Suprapubic skin (tissue), 3 donors: Measurements from ENCODE around the gene RAB36.

Experiments
- EP300 ChIP-seq: sonication (generic); formaldehyde crosslinking; IDR thresholded peaks from one replicate; pipeline ENCODE4 v1.6.1; 2017; ENCODE audit warnings: antibody characterized with exemption
- POLR2A ChIP-seq, 2 donors: fragments of 450-650 bp; IDR thresholded peaks; one replicate each; pipeline ENCODE4 v1.6.1; 2017; ENCODE audit warnings: antibody characterized with exemption in 2 of 2, mild to moderate bottlenecking in 2 of 2, moderate library complexity in 2 of 2
- TF ChIP-seq, protein P1 (sequence below), 2 donors: fragments of 200-600 bp in 1 of 2; fragments of 450-650 bp in 1 of 2; sonication (generic) in 1 of 2; IDR thresholded peaks; one replicate each; pipeline ENCODE4 v1.5.1; 2016 to 2019; ENCODE audit warnings: antibody characterized with exemption in 2 of 2, mild to moderate bottlenecking in 1 of 2, moderate library complexity in 1 of 2

- TF ChIP-seq, protein P1, sequence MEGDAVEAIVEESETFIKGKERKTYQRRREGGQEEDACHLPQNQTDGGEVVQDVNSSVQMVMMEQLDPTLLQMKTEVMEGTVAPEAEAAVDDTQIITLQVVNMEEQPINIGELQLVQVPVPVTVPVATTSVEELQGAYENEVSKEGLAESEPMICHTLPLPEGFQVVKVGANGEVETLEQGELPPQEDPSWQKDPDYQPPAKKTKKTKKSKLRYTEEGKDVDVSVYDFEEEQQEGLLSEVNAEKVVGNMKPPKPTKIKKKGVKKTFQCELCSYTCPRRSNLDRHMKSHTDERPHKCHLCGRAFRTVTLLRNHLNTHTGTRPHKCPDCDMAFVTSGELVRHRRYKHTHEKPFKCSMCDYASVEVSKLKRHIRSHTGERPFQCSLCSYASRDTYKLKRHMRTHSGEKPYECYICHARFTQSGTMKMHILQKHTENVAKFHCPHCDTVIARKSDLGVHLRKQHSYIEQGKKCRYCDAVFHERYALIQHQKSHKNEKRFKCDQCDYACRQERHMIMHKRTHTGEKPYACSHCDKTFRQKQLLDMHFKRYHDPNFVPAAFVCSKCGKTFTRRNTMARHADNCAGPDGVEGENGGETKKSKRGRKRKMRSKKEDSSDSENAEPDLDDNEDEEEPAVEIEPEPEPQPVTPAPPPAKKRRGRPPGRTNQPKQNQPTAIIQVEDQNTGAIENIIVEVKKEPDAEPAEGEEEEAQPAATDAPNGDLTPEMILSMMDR (IDR thresholded peaks at IDR 0.05), result no peak
- TF ChIP-seq POLR2A (IDR thresholded peaks at IDR 0.05), result no peak
- TF ChIP-seq EP300, result no peak
These were observed 52.6 kb downstream of the RAB36 start for GRCh38 chr22:23197836-23198235.
